Mononuclear cell (primary cell): ENCODE measurements around the gene ADCY2. TPM values are rescaled to one million over a fixed set of nuclear protein-coding genes. Genes with fewer than 3 reads are reported as not detected.

ENCODE experiments used
- H3K27me3 ChIP-seq: 2 replicates; pipeline ENCODE4 v1.6.0; 2011; ENCODE audit warnings: low read length, control low read depth; ENCODE audit not compliant: insufficient read depth
- H3K4me1 ChIP-seq: 2 replicates; pipeline ENCODE4 v1.5.1; 2011; ENCODE audit warnings: mild to moderate bottlenecking, low read length, control low read depth; ENCODE audit not compliant: insufficient read depth
- H3K4me3 ChIP-seq: 2 replicates; pipeline ENCODE4 v1.5.1; 2011; ENCODE audit warnings: mild to moderate bottlenecking, low read length, moderate library complexity
- H3K9me3 ChIP-seq: 2 replicates; pipeline ENCODE4 v1.5.1; 2011; ENCODE audit warnings: low read depth, mild to moderate bottlenecking, control low read depth, low read length
- total RNA-seq: library from RNA; depleted of rRNA; stranded (reverse); fragments of >200 nt; gene quantifications from one replicate; pipeline ENCODE4 v1.2.3, GENCODE V29; 2012

Gene ADCY2
- total RNA-seq, 1 donor, result under 0.01 TPM

DNA sequence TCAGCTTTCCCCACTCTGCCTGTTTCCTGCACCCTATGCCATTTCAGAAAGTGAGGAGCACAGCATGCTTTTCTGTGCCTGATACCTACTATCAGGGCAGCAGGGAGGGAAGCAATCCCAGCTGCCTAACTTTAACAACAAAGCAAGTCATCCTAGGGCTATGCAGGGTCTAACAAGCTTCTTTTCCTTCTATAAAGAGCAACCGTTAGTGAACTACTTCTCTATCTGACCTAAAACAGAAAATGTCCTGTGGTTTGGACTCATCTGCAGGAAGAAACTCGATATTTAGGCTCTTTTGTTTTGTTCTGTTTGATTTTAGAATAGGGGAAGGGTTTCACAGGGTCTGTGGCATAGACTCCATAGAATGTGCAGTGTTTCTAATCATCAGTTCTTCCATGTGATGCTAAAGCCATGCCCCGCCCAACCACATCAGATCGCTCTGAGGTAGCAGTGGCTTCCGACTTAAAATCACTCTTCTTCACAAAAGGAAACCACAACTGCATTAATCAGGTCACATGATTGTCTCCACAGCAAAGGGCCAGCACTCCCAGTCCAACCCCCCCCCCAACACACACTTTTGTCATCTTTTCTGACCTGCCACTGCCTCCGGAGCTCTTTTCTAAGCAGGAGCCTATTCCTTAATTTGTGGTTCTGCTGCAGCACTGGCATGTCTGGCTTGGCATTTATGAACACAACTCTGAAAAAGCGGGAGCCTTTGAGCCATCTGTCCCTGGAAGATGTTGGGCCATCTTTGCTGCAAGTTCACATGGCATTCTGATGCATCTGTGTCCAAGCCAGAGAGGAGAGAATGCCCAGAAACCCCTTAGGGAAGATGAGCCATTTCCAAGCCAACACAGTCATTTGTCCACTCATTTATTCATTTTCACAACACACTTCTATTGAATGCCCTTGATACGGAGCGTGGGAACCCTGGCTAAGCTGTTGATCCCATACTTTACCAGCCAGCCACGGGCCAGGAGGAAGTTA lies 383.4 kb downstream of the ADCY2 start:
- H3K4me1 ChIP-seq, result peaks cover 9% of the 10 kb centered on the region
- peaks cover 29% of the 10 kb centered on the region for H3K27me3 ChIP-seq
- no peak overlapping the region for H3K4me3 ChIP-seq
- no peaks in the 10 kb centered on the region for H3K9me3 ChIP-seq

DNA sequence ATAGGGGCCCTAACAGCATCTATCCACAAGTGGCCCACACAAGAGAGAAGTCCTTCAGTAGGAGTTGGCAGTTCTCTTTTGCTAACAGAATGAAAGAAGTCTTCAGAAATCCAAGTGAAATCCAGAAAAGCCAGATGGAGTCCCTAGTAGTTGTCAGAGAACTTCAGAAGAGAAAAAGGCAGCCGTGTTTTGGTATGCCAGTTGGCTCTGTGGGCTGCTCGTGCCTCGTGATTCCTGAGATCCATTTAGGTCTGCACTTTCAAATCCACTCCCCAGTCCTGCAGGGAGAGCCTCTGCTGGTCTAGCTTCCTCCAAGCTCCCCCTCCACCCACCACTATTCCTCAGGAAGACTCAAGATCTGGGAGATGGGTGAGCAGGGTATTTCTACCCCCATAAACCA lies 386.0 kb downstream of the ADCY2 start:
- peaks cover 27% of the 10 kb centered on the region for H3K27me3 ChIP-seq
- H3K9me3 ChIP-seq, result no peaks in the 10 kb centered on the region
- peaks cover 9% of the 10 kb centered on the region for H3K4me1 ChIP-seq
- H3K4me3 ChIP-seq, result no peak overlapping the region

DNA sequence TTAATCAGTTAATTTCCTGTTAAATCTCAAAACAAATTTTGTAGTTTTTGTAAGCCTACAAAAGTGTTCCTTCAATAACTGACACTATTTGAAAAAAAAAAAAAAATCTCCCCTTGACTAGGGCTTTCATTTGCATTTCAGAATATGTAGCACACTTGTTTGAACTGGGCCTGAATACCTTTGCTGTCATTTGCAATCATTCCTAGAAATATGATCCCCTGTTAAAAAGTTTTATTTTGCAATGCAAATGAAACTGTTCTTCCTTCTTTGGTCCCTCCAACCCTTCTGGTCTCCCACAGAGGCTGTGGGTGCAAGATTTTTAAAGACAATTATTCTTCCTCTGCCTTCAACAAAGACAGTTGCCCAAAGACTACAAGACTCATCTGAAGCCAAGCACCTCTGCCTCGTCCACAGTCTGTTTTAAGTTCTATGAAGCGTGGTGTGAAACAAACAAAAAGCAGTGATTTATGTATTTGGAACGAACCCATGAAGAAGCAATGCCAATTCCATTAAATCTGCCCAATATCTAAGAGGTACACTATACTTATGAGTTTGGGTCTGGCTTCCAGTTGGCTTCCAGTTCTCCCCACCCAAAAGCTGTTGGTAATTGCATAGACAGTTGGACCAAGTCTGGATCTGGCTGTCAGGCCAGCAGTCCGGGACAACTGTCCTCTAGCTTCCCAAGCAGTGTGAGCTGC lies 388.9 kb downstream of the ADCY2 start:
- Histone ChIP-seq H3K27me3 (peaks cover 16% of the 10 kb centered on the region), H3K4me1 (no peaks in the 10 kb centered on the region), H3K9me3 (no peaks in the 10 kb centered on the region), H3K4me3 (no peak overlapping the region)

DNA sequence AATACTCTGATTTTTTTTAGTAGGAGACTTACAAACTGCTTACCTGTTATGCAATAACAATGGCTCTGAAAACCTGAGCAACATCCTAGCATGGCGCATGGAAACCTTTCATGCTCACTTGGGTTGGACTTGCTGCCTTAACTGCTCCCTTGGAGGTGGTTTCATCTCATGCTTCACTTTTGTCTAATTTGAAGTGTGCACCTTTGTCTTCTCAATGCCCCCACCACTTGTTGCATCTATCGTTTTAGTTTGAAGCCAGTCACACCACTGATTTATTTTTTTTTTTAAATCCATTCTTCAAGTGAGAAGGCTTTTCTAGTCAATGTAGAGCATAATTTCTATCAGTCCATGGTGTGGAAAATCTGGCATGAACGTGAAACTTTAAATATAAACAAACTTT lies 391.8 kb downstream of the ADCY2 start:
- no peaks in the 10 kb centered on the region for H3K9me3 ChIP-seq
- H3K27me3 ChIP-seq, result peaks cover 13% of the 10 kb centered on the region
- H3K4me1 ChIP-seq, result no peaks in the 10 kb centered on the region
- H3K4me3 ChIP-seq, result no peak overlapping the region

DNA sequence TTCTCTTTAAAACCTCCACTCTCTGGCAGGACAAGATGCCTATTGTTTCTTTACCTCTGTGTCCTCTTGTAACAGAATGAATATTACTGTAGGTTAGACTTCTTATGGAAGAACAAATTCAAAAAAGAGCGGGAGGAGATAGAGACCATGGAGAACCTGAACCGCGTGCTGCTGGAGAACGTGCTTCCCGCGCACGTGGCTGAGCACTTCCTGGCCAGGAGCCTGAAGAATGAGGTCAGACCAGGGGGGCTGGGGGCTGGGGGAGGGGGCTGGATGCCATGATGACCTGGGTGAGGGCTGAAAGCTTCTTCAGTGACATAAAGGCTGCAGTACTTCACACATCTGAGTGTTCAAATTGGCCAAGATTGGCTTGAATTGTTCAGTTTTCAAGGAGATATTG lies 393.6 kb downstream of the ADCY2 start:
- Histone ChIP-seq H3K9me3 (no peaks in the 10 kb centered on the region), H3K4me3 (no peak overlapping the region), H3K4me1 (no peaks in the 10 kb centered on the region), H3K27me3 (peaks cover 2% of the 10 kb centered on the region)

DNA sequence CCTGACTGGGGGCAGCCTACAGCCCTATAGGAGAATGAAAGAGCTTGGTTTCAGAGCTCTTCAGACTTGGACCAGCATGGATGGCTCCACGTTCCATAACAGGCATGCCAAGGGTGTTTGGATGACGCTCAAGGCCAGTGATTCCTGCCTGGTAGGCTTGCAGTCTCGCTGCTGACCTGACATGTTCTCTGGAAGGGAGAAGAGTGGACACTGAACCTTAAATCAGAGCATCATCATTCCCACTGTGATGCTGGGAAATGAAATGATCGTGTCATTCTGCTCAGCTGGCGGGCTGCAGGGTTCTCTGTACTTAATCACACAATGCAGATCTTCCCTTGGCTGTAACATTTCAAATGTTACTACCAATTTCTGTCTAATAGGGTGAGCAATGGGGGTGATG lies 398.0 kb downstream of the ADCY2 start:
- H3K4me3 ChIP-seq, result no peak overlapping the region
- no peaks in the 10 kb centered on the region for H3K4me1 ChIP-seq
- H3K27me3 ChIP-seq, result no peaks in the 10 kb centered on the region
- no peaks in the 10 kb centered on the region for H3K9me3 ChIP-seq

DNA sequence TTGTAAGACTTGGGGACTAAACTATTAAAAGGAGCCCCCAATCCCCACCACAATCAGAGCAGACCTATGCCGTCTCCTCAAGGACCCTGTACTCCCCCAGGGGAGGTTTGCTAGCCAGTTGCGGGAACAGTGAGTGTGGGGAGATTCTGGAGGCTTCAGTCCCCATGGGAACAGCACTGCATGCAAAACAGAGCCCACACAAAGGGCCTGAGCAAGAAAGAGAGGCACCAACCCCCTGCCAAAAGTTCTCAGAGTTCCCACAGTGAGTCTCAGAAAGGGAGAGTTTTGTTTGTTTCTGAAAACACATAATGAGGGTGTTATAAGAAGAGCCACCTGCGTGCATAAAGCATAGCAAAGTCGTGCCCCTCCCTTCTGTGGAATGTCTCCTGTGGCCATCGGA lies 398.4 kb downstream of the ADCY2 start:
- Histone ChIP-seq H3K27me3 (no peaks in the 10 kb centered on the region), H3K4me1 (no peaks in the 10 kb centered on the region), H3K9me3 (no peaks in the 10 kb centered on the region), H3K4me3 (no peak overlapping the region)

DNA sequence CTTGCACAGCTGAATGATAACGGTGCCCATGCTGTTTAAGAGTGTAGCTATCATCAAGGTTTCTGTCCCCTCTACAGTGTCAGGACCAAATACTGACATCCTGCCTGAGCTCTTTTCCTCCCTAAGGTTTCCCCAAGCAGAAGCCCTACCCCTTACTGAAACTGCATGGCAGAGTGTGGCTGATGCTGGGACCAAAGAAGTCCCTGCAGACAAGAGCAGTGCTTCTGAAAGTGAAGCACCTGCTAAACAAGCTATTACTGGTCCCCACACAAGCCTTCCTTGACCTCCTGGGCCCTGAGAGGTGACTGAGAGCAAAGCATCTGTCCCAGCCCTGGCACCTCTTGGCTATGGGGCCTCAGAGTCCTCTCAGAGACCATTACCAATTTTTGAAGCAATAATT lies 398.9 kb downstream of the ADCY2 start:
- H3K9me3 ChIP-seq, result no peaks in the 10 kb centered on the region
- H3K27me3 ChIP-seq, result no peaks in the 10 kb centered on the region
- no peak overlapping the region for H3K4me3 ChIP-seq
- H3K4me1 ChIP-seq, result no peaks in the 10 kb centered on the region

DNA sequence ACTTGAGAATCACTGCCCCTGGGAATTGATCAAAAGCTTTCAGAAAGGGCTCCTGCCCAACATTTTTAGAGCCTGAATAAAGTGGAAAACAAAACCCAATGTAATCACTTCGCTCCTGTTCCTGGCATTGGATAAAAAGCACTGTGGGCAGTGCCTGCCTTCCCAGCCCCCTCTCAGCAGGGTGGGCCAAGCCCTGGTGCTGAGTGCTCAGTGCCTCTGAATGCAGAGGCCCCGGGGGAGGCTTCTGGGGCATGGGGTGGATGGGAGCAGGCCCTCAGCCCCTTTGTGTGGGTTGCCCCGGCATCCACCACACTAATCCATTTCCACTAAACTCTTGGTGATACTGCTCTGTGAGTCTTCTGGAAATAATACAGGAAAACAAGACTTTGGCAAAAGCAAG lies 399.4 kb downstream of the ADCY2 start:
- no peaks in the 10 kb centered on the region for H3K9me3 ChIP-seq
- no peak overlapping the region for H3K4me3 ChIP-seq
- H3K4me1 ChIP-seq, result no peaks in the 10 kb centered on the region
- H3K27me3 ChIP-seq, result no peaks in the 10 kb centered on the region

DNA sequence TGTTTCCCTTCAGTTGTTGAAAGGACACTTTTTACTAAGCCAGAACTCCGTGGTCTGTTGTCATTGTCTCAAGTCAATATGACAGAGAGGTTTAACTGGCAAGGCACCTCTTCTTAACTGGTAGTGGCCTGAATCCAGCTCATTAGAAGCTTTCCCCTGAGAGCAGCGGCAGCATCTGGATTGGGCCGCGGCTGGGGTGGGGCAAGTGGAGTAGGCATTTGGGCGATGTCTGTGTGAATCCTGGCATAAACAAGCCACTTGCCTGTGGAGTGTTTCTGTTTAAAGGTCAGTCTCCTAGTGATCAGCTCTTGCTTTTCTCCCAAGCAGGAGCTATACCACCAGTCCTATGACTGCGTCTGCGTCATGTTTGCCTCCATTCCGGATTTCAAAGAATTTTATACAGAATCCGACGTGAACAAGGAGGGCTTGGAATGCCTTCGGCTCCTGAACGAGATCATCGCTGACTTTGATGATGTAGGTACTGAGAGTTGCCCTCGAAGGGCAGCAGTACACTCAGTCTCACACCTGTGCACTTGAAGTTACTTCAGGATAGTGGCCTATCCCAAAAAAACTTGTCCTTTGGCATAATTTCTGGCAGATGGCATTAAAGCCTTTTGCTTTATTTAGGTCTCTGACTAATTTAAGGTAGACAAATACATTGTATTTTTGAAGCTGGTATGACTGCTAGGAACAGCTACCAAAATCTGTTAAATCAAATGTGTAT lies 406.1 kb downstream of the ADCY2 start:
- Histone ChIP-seq H3K27me3 (no peaks in the 10 kb centered on the region), H3K4me1 (peaks cover 16% of the 10 kb centered on the region), H3K4me3 (no peak overlapping the region), H3K9me3 (no peaks in the 10 kb centered on the region)

DNA sequence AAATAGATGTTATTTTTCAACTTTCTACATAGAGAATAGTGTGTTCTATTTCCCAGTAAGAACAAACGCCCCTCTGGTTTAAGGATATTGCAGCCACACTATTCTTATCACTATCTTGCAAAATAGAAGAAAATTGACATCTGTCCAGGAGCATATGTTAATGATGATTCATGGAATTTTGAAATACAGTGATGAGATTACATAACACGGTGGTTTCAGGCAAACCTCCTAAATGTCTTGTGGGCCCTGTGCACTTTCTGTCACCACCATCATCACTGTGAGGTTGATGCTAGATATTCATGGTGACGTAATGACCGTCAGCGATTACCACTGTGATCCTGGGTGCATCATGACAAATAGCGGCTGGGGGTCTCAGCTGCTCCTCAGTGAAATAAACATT lies 406.9 kb downstream of the ADCY2 start:
- Histone ChIP-seq H3K9me3 (no peaks in the 10 kb centered on the region), H3K4me1 (peaks cover 16% of the 10 kb centered on the region), H3K4me3 (no peak overlapping the region), H3K27me3 (no peaks in the 10 kb centered on the region)

DNA sequence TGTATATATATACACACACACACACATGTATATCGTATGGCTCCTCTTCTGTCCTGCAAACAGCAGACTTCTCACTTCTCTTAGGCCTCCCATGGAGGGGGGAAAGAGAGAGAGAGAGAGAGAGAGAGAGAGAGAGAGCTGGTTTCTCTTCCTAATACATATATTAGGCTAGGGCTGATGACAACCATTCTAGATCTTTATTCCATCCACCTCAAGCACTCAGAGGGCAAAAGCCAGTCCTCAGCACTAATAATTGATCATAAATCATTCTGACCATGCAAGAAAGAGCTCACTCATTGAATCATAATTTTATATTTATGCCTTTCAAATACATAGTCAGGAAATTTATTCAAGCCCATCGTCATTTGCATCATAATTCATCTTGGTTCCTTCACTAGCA lies 408.0 kb downstream of the ADCY2 start:
- Histone ChIP-seq H3K9me3 (no peaks in the 10 kb centered on the region), H3K27me3 (no peaks in the 10 kb centered on the region), H3K4me1 (peaks cover 16% of the 10 kb centered on the region), H3K4me3 (no peak overlapping the region)

DNA sequence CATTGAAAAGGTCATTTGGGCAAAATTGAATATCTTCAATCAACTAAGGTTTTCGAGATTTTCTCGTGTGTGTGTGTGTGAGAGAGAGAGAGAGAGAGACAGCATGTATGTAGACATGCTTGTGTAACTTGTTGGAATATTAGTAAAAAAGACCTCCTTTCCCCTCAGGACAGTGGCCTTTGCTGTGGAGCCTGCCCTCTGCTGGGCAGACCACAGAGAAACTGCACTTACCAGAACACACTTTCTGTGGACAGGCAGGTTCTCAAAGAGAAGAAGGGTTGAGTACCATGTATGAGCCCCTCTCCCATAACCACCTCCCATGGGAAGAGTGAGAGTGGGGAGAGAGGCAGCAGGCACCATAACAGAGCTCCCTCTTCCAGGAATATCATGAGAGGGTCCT lies 409.4 kb downstream of the ADCY2 start:
- no peaks in the 10 kb centered on the region for H3K27me3 ChIP-seq
- no peaks in the 10 kb centered on the region for H3K9me3 ChIP-seq
- H3K4me3 ChIP-seq, result no peak overlapping the region
- peaks cover 16% of the 10 kb centered on the region for H3K4me1 ChIP-seq

DNA sequence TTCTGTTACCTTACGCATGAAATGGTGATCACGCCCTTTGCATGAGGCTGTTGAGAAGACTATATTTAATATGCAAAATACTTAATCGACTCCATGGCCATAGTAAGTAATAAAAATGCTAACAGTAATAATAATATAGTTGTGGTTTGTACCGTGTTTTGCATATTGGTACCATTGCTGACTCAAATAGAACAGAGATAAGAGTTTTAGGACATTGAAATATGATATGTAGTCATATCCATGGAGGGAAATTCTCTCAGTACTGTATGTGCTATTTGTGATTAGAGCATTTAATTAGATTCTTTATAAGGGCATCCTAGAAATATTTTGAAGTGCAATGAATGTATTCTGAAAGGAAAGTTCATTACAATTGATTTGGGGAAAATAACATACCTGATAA lies 413.1 kb downstream of the ADCY2 start:
- Histone ChIP-seq H3K27me3 (no peaks in the 10 kb centered on the region), H3K9me3 (no peaks in the 10 kb centered on the region), H3K4me1 (no peaks in the 10 kb centered on the region), H3K4me3 (no peak overlapping the region)

DNA sequence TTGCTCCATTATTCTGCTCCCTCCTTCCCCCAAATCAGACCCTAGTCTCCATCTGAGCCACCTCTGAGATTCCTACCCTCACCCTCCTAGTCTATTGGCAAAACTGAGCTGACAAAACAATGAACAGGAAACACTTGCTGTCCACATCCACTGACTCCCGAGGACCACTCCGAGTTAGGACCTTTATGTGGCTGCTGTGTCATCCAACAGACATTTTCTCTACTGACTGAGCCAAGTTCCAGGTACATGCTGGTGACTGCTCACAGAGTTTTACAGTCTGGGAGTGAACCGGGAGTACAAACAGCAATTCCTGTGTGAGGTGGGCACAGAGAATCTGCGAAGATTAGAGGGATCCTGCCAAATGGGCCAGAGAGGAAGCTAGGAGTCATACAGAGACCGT lies 415.8 kb downstream of the ADCY2 start:
- H3K4me3 ChIP-seq, result no peak overlapping the region
- peaks cover 9% of the 10 kb centered on the region for H3K4me1 ChIP-seq
- H3K27me3 ChIP-seq, result no peaks in the 10 kb centered on the region
- no peaks in the 10 kb centered on the region for H3K9me3 ChIP-seq
